ENCODE results near the gene COX4I1. TPM values are rescaled to one million over a fixed set of nuclear protein-coding genes. Genes with fewer than 3 reads are reported as not detected.

The COX4I1 gene
- total and polyA plus RNA-seq, 2 of the 8 experiments (the other 6 are each of a cell fraction or from before 2014, with no cell fraction given): 507 to 707 TPM

GRCh38 chr16:85850344-85850880 lies 50.9 kb downstream of the COX4I1 start:
- no peak overlapping the region for H3K27ac ChIP-seq (ENCODE audit: low read depth, low read length)

More at GRCh38 chr16:85850344-85850880, 50.9 kb downstream of the COX4I1 start:
- WGBS, 2 experiments (ENCODE audit: extremely low coverage in 1 of 2, insufficient coverage in 1 of 2, insufficient read length in 1 of 2, insufficient replicate concordance in 2 of 2, low coverage in 1 of 2, low lambda C conversion rate in 2 of 2, missing lambda C conversion rate in 1 of 2): 85% methylated on average over 5 of the region's 5 CpGs; no CpG with 5 or more reads in 1 of the 2 experiments
- no peak overlapping the region for H3K14ac ChIP-seq (ENCODE audit: insufficient read length)
- no peaks in the 10 kb centered on the region for H3K23me2 ChIP-seq (ENCODE audit: low read depth, low read length)
- DNase-seq (ENCODE audit: low read depth in 1 of 2, low spot score in 2 of 2) (no peak), FAIRE-seq (no peak)
- no peak overlapping the region for H2BK12ac ChIP-seq (ENCODE audit: low read depth, low read length)
- no peak overlapping the region for H3K56ac ChIP-seq (replicated peaks; ENCODE audit: insufficient read length, low read depth, low read length)
- TF ChIP-seq KDM4A (IDR thresholded peaks at IDR 0.05; ENCODE audit: low read depth, low read length, severe bottlenecking) (no peak), SIRT6 (IDR thresholded peaks at IDR 0.05; ENCODE audit: low read length) (no peak), SRF (IDR thresholded peaks at IDR 0.05; ENCODE audit: low read depth, low read length) (no peak), TCF12 (IDR thresholded peaks at IDR 0.05; ENCODE audit: low read depth, low read length) (no peak), CREB1 (IDR thresholded peaks at IDR 0.05) (no peak), RAD21 (IDR thresholded peaks at IDR 0.05 in 1 of 2, conservative IDR thresholded peaks at IDR 0.05 in 1 of 2; ENCODE audit: low read depth in 2 of 2, low read length in 2 of 2) (no peak), EGR1 (IDR thresholded peaks at IDR 0.05; ENCODE audit: borderline replicate concordance, low read depth, low read length) (no peak), SP2 (IDR thresholded peaks at IDR 0.05; ENCODE audit: low read length) (no peak), SIX5 (IDR thresholded peaks at IDR 0.05; ENCODE audit: low read depth, low read length) (no peak), MAFK (IDR thresholded peaks at IDR 0.05; ENCODE audit: low read depth, low read length) (no peak)
- H3K79me2 ChIP-seq (ENCODE audit: control insufficient read depth in 1 of 2, insufficient read depth in 2 of 2, low read length in 2 of 2): no peaks in the 10 kb centered on the region
- no peaks in the 10 kb centered on the region for H3K4me1 ChIP-seq (replicated peaks in 1 of 4; ENCODE audit: control insufficient read depth in 3 of 4, insufficient read depth in 4 of 4, low read length in 3 of 4)
- no peak overlapping the region for H2BK20ac ChIP-seq (ENCODE audit: low read length)
- no peaks in the 10 kb centered on the region for H3K36me3 ChIP-seq (ENCODE audit: control insufficient read depth in 2 of 4, insufficient read depth in 4 of 4, low read length in 3 of 4)
- no peaks in the 10 kb centered on the region; a peak in 1 of 4 replicates for H3K9me3 ChIP-seq (ENCODE audit: insufficient read depth in 2 of 2, low read depth in 1 of 2, low read length in 1 of 2)
- H3K4me3 ChIP-seq (ENCODE audit: extremely low read depth in 1 of 4, insufficient read depth in 2 of 4, low read depth in 3 of 4, low read length in 4 of 4): no peak overlapping the region
- no peak overlapping the region for H2AFZ ChIP-seq (ENCODE audit: low read length)
- no peak overlapping the region for H3K4ac ChIP-seq (replicated peaks; ENCODE audit: insufficient read length, low read depth, low read length)
- H3K79me1 ChIP-seq (ENCODE audit: low read depth, low read length): no peaks in the 10 kb centered on the region
- H3K23ac ChIP-seq (ENCODE audit: insufficient read length): no peak overlapping the region
- H4K5ac ChIP-seq (ENCODE audit: insufficient read length, low read depth, low read length): no peak overlapping the region
- no peak overlapping the region; the same call in 1 of the 2 replicates for H2BK5ac ChIP-seq (ENCODE audit: low read depth, low read length)
- H2AK5ac ChIP-seq (ENCODE audit: low read depth, low read length): no peak overlapping the region
- no peak overlapping the region for H3K9ac ChIP-seq (replicated peaks in 1 of 4; ENCODE audit: extremely low read depth in 1 of 4, low read depth in 3 of 4, low read length in 3 of 4)
- H4K91ac ChIP-seq (replicated peaks; ENCODE audit: insufficient read length, low read length): no peak overlapping the region
- no peak overlapping the region for H2BK15ac ChIP-seq (ENCODE audit: low read length)
- H4K8ac ChIP-seq (ENCODE audit: extremely low read depth, insufficient read depth, low read length): no peak overlapping the region; the same call in 1 of the 2 replicates
- no peak overlapping the region for H2BK120ac ChIP-seq (replicated peaks; ENCODE audit: low read depth, low read length)
- H3K18ac ChIP-seq (ENCODE audit: extremely low read depth, low read length): no peak overlapping the region
- no peaks in the 10 kb centered on the region for H4K20me1 ChIP-seq (replicated peaks in 1 of 2; ENCODE audit: control insufficient read depth in 1 of 2, insufficient read depth in 2 of 2, low read length in 2 of 2)
- no peak overlapping the region for H3K4me2 ChIP-seq (ENCODE audit: insufficient read depth in 1 of 2, low read depth in 2 of 2, low read length in 2 of 2)
- ChIA-PET CTCF (ENCODE audit: partially characterized antibody) (interaction anchor here (1.9 to 4.5 kb wide), 3 partner anchors 9 to 30 kb away, joined by 5 to 26 read pairs (median 15); no protein-coding TSS in a partner anchor), POLR2A (ENCODE audit: partially characterized antibody) (no interaction called here)
- no peaks in the 10 kb centered on the region; a peak in 1 of 7 replicates for H3K27me3 ChIP-seq (replicated peaks in 1 of 4; ENCODE audit: control insufficient read depth in 3 of 4, extremely low read depth in 1 of 4, insufficient read depth in 3 of 4, low read length in 3 of 4)
